ENCODE measurements around the gene GALNT11.
"Not testable (repeated sequence)": the region's sequence is repeated elsewhere in the genome, so short reads cannot be mapped to it uniquely, and the experiment has no call there.

Gene GALNT11

DNA sequence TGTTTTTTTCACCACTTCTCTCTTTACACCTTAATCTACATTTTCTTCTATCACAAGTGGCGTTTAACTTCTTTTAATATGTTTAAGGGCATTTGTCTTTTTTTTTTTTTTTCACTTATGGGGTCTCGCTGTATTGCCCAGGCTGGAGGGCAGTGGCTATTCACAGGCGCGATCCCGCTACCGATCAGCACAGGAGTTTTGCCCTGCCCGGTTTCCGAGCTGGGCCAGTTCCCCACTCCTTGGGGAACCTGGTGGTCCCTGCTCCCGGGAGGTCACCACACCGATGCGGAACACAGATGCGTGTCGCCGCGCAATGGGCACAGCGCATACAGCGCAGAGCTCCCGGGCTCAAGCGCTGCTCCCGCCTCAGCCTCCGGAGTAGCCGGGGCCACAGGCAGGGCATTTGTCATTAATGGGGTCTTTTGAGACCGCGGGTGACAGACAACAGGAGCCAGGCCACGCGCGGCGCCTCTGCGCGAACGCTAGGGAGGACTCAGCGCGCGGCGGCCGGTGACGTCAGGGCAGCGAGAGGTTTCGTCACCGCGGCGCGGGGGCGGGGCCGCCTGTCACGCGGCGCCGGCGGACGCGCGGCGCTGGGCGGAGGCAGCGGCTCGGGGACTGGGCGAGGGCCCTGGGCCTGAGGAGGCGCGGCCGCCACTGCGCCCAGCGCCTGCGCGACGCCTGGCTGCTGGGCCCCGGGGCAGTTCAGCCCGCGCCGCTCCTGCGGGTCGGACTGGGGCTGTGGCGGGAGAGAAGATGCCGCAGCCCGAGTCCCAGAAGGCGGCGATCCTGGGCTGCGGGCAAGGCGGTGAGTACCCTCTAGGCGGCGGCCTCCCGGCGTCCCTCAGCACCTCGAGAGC lies at the start of gene GALNT11:
Gene GALNT11 (plus strand): TSS at position 598 of the 860 bp plus-strand sequence. CDS start 68,554 bp downstream, outside the sequence.
- peak; percentile 81 for DNase-seq (ENCODE audit: low spot score)

DNA sequence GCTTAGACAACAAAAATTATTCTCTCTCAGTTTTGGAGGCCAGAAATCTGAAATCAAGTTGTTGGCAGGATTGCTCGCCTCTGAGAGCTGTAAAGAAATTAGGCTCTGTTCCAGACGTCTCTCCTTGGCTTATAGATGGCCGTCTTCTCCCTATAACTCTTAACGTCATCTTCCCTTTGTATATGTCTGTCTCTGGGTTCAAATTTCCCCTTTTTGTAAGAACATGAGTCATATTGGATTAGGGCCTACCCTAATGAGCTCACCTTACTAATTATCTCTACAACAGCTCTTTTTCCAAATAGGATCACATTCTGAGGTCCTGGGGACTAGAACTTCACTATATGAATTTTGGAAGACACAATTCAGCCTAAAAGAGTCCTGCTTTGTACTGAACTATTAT lies 46.9 kb upstream of the GALNT11 start:
- no peak for DNase-seq (ENCODE audit: low spot score)

DNA sequence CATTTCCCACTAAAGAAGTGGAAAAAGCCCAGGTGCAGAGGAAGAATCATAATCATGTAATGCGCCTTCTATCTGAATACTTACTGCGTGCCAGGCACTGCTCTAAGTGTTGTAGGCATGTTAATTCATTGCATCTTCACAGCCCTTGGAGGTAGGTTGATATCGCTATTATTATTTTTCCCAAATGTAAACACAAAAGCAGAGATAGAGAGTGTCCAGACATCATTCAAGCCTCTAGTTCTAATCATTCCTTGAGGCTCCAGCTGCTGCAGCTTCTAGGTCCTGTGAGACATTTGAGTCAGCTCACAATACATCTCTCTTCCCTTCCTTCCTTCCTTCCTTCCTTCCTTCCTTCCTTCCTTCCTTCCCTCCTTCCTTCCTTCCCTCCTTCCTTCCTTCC lies 44.3 kb upstream of the GALNT11 start:
- DNase-seq (ENCODE audit: low spot score), result no peak

DNA sequence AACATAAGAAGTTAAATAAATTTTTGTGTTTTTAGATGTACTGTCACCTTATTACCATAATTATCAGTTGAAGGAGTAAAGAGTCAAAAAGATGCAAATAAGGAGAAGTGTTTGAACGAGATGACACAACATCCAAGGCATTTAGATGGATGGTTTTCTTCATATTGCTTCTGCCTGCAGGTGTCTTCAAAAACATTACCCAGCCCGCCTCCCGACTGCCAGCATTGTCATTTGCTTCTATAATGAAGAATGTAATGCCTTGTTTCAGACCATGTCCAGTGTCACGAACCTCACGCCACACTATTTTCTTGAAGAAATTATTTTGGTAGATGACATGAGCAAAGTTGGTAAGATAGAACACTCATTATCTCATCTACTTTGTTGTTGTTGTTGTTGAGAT lies 42.7 kb upstream of the GALNT11 start:
- DNase-seq (ENCODE audit: low spot score), result no peak

- no peak for DNase-seq (ENCODE audit: low spot score)
Measured at GRCh38 chr7:151984612-151985011, 40.9 kb upstream of the GALNT11 start.

GRCh38 chr7:151987748-151988529 lies 37.5 kb upstream of the GALNT11 start:
- DNase-seq (ENCODE audit: low spot score), result no peak

GRCh38 chr7:151992375-151992774 lies 33.1 kb upstream of the GALNT11 start:
- DNase-seq (ENCODE audit: low spot score), result peak; percentile 11

GRCh38 chr7:151993977-151994676 lies 31.3 kb upstream of the GALNT11 start:
- DNase-seq (ENCODE audit: low spot score), result no peak

GRCh38 chr7:151999424-152000090 lies 25.9 kb upstream of the GALNT11 start:
- DNase-seq (ENCODE audit: low spot score), result no peak

GRCh38 chr7:152000191-152000590 lies 25.3 kb upstream of the GALNT11 start:
- no peak for DNase-seq (ENCODE audit: low spot score)

DNA sequence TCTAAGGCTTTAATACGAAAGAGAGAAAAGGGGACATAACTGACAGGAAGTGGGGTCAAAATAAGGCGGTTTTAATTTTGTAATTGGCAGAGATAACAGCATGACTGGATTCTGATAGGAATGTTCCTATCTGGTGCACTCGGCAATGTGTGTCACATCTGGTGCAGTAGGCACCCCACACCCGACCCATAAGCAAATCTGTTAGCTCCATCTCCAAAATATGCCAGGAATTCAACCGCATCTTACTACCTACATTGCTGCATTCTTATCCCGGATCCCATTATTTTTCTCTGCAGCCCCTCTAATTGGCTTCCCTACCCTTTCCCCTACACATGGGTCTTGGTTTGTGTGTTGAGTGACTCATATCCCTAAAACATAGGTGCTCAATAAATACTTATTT lies 19.1 kb upstream of the GALNT11 start:
- no peak for DNase-seq (ENCODE audit: low spot score)

DNA sequence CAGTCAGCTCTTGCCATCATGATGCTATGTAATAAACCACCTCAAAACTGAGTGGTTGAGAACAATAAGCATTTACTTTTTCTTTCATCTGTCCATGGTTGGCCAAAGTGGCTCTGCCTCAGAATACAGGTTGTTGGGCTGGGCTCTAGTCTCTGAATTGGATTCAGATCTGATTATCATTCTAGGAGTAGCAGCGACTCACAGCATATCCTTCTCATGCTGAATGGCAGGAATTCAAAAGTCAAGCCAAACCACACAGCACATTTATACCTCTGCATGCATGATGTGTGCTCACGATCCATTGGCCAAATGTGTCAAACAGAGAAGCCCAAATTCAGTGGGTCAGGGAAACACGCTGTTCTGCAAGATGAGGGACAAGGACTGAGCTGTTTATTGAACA lies 13.6 kb upstream of the GALNT11 start:
- no peak for DNase-seq (ENCODE audit: low spot score)

GRCh38 chr7:152013230-152013629 lies 12.2 kb upstream of the GALNT11 start:
- DNase-seq (ENCODE audit: low spot score), result no peak

GRCh38 chr7:152013974-152014373 lies 11.5 kb upstream of the GALNT11 start:
- DNase-seq (ENCODE audit: low spot score), result no peak

GRCh38 chr7:152014722-152015121 lies 10.8 kb upstream of the GALNT11 start:
- no peak for DNase-seq (ENCODE audit: low spot score)

GRCh38 chr7:152015600-152015999 lies 9.9 kb upstream of the GALNT11 start:
- DNase-seq (ENCODE audit: low spot score), result no peak

DNA sequence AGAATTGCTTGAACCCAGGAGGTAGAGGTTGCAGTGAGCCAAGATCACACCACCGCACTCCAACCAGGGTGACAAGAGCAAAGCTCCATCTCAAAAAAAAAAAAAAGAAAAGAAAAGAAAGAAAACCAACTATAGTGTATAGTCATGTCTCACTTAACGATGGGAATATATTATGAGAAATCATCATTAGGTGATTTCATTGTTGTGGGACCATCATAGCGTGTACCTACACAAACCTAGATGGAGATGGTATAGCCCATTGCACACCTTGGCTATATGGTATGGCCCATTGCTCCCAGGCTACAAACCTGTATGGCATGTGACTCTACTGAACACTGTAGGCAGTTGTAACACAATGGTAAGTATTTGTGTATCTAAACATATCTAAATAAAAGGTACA lies 8.5 kb upstream of the GALNT11 start:
- no peak for DNase-seq (ENCODE audit: low spot score)

GRCh38 chr7:152017683-152018082 lies 7.8 kb upstream of the GALNT11 start:
- DNase-seq (ENCODE audit: low spot score), result not testable (repeated sequence)

- not testable (repeated sequence) for DNase-seq (ENCODE audit: low spot score)
Measured at GRCh38 chr7:152021740-152022139, 3.7 kb upstream of the GALNT11 start.

GRCh38 chr7:152025937-152026890 lies 740 bp downstream of the GALNT11 start:
- no peak for DNase-seq (ENCODE audit: low spot score)
